ENCODE results near the gene MTARC2.

MTARC2 gene

DNA sequence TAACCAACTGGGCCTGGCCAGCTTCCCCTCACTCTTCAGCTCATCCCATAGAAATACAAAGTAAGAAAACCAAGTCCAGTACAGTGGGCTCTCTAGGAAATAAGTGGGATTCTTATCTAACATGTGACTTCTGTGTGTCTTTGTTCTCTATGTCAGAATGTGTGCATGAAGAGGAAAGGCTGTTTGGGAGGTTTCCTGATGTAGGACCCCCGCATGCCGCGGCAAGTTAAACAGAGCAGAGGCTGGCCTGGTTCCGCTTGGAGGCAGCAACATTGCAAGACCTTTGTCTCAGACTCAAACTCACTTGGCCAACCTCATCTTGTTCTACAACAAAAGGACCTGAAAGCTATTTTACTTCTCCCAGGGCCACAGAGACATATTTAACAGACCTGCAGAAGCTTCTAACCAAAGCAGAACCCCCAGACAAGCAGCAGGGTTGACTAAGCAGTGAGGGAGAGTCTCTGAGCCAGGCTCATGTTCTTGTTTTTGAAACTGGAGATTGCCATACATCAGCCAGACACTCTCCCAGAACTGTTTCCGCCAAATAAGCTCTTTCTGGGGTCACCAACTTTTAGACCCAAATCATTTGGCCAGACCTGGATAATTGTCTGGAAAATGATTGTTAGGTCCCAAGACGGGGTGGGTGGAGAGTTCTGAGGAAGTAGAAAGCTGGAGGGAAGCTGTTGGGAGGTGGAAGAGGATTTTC, 6.2 kb downstream of the MTARC2 start:
- H3K9ac ChIP-seq (ENCODE audit: low read length): no peak overlapping the region
- H3K79me2 ChIP-seq (ENCODE audit: low read length): no peaks in the 10 kb centered on the region
- no peaks in the 10 kb centered on the region for H4K20me1 ChIP-seq (ENCODE audit: insufficient read depth, low read length)
- no peak overlapping the region for H3K4me2 ChIP-seq (ENCODE audit: low read length)
- no peaks in the 10 kb centered on the region for H3K36me3 ChIP-seq (replicated peaks; ENCODE audit: low read depth, low read length)
- no peaks in the 10 kb centered on the region for H3K9me3 ChIP-seq (ENCODE audit: insufficient read depth, low read length)
- H3K4me3 ChIP-seq (ENCODE audit: low read length): no peak overlapping the region
- no peak overlapping the region for H2AFZ ChIP-seq (ENCODE audit: low read depth, low read length)
- no peaks in the 10 kb centered on the region for H3K27me3 ChIP-seq (ENCODE audit: low read depth, low read length)
- TF ChIP-seq, protein P1, sequence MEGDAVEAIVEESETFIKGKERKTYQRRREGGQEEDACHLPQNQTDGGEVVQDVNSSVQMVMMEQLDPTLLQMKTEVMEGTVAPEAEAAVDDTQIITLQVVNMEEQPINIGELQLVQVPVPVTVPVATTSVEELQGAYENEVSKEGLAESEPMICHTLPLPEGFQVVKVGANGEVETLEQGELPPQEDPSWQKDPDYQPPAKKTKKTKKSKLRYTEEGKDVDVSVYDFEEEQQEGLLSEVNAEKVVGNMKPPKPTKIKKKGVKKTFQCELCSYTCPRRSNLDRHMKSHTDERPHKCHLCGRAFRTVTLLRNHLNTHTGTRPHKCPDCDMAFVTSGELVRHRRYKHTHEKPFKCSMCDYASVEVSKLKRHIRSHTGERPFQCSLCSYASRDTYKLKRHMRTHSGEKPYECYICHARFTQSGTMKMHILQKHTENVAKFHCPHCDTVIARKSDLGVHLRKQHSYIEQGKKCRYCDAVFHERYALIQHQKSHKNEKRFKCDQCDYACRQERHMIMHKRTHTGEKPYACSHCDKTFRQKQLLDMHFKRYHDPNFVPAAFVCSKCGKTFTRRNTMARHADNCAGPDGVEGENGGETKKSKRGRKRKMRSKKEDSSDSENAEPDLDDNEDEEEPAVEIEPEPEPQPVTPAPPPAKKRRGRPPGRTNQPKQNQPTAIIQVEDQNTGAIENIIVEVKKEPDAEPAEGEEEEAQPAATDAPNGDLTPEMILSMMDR (IDR thresholded peaks at IDR 0.05; ENCODE audit: low read depth, low read length): no peak
- no peak for TF ChIP-seq EZH2phosphoT487 (IDR thresholded peaks at IDR 0.05; ENCODE audit: low read depth)
- no peak overlapping the region for H3K27ac ChIP-seq (ENCODE audit: low read length)
- peaks cover 8% of the 10 kb centered on the region for H3K4me1 ChIP-seq (ENCODE audit: low read length)

DNA sequence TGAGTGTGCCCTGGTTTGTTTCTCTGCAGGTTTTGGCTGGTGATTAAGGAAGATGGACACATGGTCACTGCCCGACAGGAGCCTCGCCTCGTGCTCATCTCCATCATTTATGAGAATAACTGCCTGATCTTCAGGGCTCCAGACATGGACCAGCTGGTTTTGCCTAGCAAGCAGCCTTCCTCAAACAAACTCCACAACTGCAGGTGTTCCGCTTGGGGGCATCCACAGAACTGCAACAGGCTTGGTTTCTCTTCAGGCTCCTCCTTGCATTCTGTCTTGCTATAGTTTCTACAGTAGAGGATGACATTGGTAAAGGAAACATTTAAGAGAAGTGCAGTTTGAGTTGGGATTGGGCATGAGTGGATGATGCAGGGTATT, 6.8 kb downstream of the MTARC2 start:
- TF ChIP-seq, protein P1 (IDR thresholded peaks at IDR 0.05; ENCODE audit: low read depth, low read length): no peak
- no peak for TF ChIP-seq EZH2phosphoT487 (IDR thresholded peaks at IDR 0.05; ENCODE audit: low read depth)
- no peaks in the 10 kb centered on the region for H3K27me3 ChIP-seq (ENCODE audit: low read depth, low read length)
- no peaks in the 10 kb centered on the region for H4K20me1 ChIP-seq (ENCODE audit: insufficient read depth, low read length)
- H3K36me3 ChIP-seq (replicated peaks; ENCODE audit: low read depth, low read length): no peaks in the 10 kb centered on the region
- H3K4me3 ChIP-seq (ENCODE audit: low read length): no peak overlapping the region
- H2AFZ ChIP-seq (ENCODE audit: low read depth, low read length): no peak overlapping the region
- no peak overlapping the region for H3K4me2 ChIP-seq (ENCODE audit: low read length)
- H3K9ac ChIP-seq (ENCODE audit: low read length): no peak overlapping the region
- no peaks in the 10 kb centered on the region for H3K79me2 ChIP-seq (ENCODE audit: low read length)
- H3K4me1 ChIP-seq (ENCODE audit: low read length): peaks cover 6% of the 10 kb centered on the region
- no peaks in the 10 kb centered on the region for H3K9me3 ChIP-seq (ENCODE audit: insufficient read depth, low read length)
- H3K27ac ChIP-seq (ENCODE audit: low read length): no peak overlapping the region

DNA sequence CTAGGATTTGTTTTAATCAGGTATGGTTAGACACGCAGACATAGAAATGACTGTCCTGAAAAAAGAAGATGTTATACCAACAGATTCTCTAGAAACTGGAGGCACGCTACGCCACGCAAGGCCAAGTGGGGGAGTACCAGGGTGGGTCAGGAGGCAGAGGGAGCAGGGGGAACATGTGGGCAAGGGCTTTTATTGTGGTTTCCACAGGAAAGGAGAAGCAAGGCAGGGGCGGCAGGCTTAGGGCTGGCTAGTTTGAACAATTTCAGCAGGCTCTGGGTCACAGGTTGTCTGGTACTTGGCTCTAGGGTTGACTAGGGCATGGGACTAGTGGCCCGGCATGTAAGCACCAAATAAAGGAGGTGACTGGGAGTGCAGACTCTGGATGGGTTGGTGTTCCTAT, 7.2 kb downstream of the MTARC2 start:
- Histone ChIP-seq H2AFZ (ENCODE audit: low read depth, low read length) (no peak overlapping the region), H3K79me2 (ENCODE audit: low read length) (no peaks in the 10 kb centered on the region), H3K36me3 (replicated peaks; ENCODE audit: low read depth, low read length) (no peaks in the 10 kb centered on the region), H3K9ac (ENCODE audit: low read length) (no peak overlapping the region), H3K4me1 (ENCODE audit: low read length) (peaks cover 2% of the 10 kb centered on the region), H3K4me3 (ENCODE audit: low read length) (no peak overlapping the region), H3K4me2 (ENCODE audit: low read length) (no peak overlapping the region), H3K9me3 (ENCODE audit: insufficient read depth, low read length) (no peaks in the 10 kb centered on the region), H3K27me3 (ENCODE audit: low read depth, low read length) (no peaks in the 10 kb centered on the region), H4K20me1 (ENCODE audit: insufficient read depth, low read length) (no peaks in the 10 kb centered on the region), H3K27ac (ENCODE audit: low read length) (no peak overlapping the region)
- TF ChIP-seq EZH2phosphoT487 (IDR thresholded peaks at IDR 0.05; ENCODE audit: low read depth): no peak
- TF ChIP-seq, protein P1 (IDR thresholded peaks at IDR 0.05; ENCODE audit: low read depth, low read length): no peak

DNA sequence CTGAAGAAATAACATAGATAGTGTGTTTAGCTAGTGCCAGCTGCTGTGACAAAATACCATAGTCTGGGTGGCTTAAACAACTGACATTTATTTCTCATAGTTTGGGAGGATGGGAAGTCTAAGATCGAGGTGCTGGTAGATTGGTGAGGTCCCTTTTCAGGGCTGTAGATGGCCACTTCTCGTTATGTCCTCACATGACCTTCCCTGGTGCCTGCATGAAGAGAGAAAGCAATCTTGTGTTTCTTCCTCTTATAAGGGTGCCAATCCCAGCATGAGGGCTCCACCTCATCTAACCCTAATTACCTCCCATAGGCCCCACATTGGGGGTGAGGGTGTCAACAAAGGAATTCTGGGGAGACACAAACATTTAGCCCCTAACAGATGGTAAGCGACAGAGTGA, 9.3 kb downstream of the MTARC2 start:
- TF ChIP-seq EZH2phosphoT487 (IDR thresholded peaks at IDR 0.05; ENCODE audit: low read depth): no peak
- TF ChIP-seq, protein P1 (IDR thresholded peaks at IDR 0.05; ENCODE audit: low read depth, low read length): no peak

More for the DNA sequence above, 9.3 kb downstream of the MTARC2 start:
- 0 out of 2 replicates have a peak, but pooled peaks cover 6% of the 10 kb centered on the region for H3K27me3 ChIP-seq (ENCODE audit: low read depth, low read length)
- no peaks in the 10 kb centered on the region for H3K36me3 ChIP-seq (replicated peaks; ENCODE audit: low read depth, low read length)
- H3K9ac ChIP-seq (ENCODE audit: low read length): no peak overlapping the region
- no peak overlapping the region for H3K27ac ChIP-seq (ENCODE audit: low read length)
- H3K4me2 ChIP-seq (ENCODE audit: low read length): no peak overlapping the region
- no peaks in the 10 kb centered on the region for H3K4me1 ChIP-seq (ENCODE audit: low read length)
- H2AFZ ChIP-seq (ENCODE audit: low read depth, low read length): no peak overlapping the region
- H3K79me2 ChIP-seq (ENCODE audit: low read length): no peaks in the 10 kb centered on the region
- H4K20me1 ChIP-seq (ENCODE audit: insufficient read depth, low read length): no peaks in the 10 kb centered on the region
- H3K4me3 ChIP-seq (ENCODE audit: low read length): no peak overlapping the region
- H3K9me3 ChIP-seq (ENCODE audit: insufficient read depth, low read length): no peaks in the 10 kb centered on the region

Data from OCI-LY3 (cell line).